ENCODE data around the gene ALOX15. TPM values are rescaled to one million over a fixed set of nuclear protein-coding genes. Genes with fewer than 3 reads are reported as not detected.
A peak's percentile ranks its signal among the peaks of the same experiment; 100 is the strongest.

The ALOX15 gene
- total and polyA plus RNA-seq, 7 donors: 0.10 to 0.36 TPM; not detected in 5

DNA sequence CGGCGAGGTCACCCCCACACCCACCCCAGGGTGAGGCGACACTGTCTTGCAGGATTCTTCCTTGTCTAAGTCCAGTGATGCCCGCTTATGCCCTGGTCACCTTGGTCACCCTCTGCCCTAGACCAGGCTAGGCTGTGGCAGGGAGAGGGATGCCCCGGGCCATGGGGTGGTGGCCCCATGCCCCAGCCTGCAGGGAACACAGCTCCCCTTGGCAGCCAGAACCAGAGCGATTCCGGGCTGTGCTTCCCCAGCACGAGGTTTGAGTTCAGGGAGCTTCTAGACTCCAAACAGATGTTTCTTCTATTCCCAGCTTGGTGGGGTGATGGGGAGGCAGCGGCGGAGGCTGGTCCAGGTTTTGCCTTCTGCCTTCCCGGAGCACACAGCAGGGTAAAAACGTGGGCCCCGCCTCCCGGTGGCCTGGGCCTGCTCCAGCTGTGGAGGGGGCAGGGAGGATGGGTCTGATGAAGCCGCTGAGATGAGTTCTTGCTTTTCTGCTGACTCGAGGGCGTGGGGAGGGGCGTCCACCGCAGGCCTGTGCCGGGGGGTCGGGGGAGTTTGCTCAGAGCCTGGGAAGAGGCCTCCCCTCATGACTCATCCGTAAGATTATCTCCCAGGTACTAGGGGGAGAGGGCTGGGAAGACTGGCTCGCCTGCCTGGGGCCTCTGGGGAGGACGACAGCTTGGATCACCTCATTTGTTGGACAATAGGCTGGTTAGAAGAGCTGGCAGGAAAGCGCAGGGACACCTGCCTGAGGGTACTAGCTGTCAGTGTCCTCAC is 41.8 kb downstream of the ALOX15 start:
- intact Hi-C loops (cut with DNase I): loop anchor here in 1 of 2 donors (2.0 kb wide), 1 partner anchor 13 kb away; no protein-coding TSS in a partner anchor
- Histone ChIP-seq H3K27ac (peak overlapping the region; percentile 84), H3K27me3 (ENCODE audit: insufficient read depth in 3 of 3, low read length in 2 of 3) (no peaks in the 10 kb centered on the region), H3K36me3 (ENCODE audit: insufficient read depth in 1 of 2, low read depth in 1 of 2) (peaks cover 0 to 51% of the 10 kb centered on the region in 2 donors), H3K4me3 (peak overlapping the region; percentile 11), H3K9me3 (no peaks in the 10 kb centered on the region), H3K4me1 (peaks cover 87% of the 10 kb centered on the region)
- ATAC-seq: peak; percentile 55 to 66 (median 58)
- DNase-seq: peak; percentile 87 to 92
- no peak for TF ChIP-seq CTCF (IDR thresholded peaks at IDR 0.05)
- 12 to 20% (median 16%) methylated on average over 25 of the region's 25 CpGs for WGBS, 3 donors

- Histone ChIP-seq H3K4me1 (peaks cover 89% of the 10 kb centered on the region), H3K9me3 (no peaks in the 10 kb centered on the region), H3K27me3 (ENCODE audit: insufficient read depth in 3 of 3, low read length in 2 of 3) (no peaks in the 10 kb centered on the region), H3K27ac (peak overlapping the region; percentile 84), H3K36me3 (ENCODE audit: insufficient read depth in 1 of 2, low read depth in 1 of 2) (peaks cover 0 to 56% of the 10 kb centered on the region in 2 donors), H3K4me3 (peak overlapping the region; percentile 30)
- ATAC-seq (peak; percentile 46 to 66 (median 54)), DNase-seq (peak; percentile 78 to 90)
- no peak for TF ChIP-seq CTCF (IDR thresholded peaks at IDR 0.05)
- intact Hi-C loops (cut with DNase I): no loop called here
- WGBS, 3 donors: 30 to 43% (median 31%) methylated on average over 19 to 20 of the region's 20 CpGs
Observed at GRCh38 chr17:4598776-4599504, 42.5 kb downstream of the ALOX15 start.

- peak in 1 of 4 donors; percentile 1 for ATAC-seq
- peaks cover 90% of the 10 kb centered on the region for H3K4me1 ChIP-seq
Observed at GRCh38 chr17:4597975-4598374, 43.5 kb downstream of the ALOX15 start.

More at GRCh38 chr17:4597975-4598374, 43.5 kb downstream of the ALOX15 start:
- H3K27ac ChIP-seq: peak overlapping the region; percentile 84
- peak overlapping the region; percentile 30 for H3K4me3 ChIP-seq
- intact Hi-C loops (cut with DNase I): no loop called here
- peaks cover 0 to 61% of the 10 kb centered on the region in 2 donors for H3K36me3 ChIP-seq (ENCODE audit: insufficient read depth in 1 of 2, low read depth in 1 of 2)
- 45 to 81% (median 54%) methylated on average over 13 of the region's 13 CpGs for WGBS, 3 donors
- no peaks in the 10 kb centered on the region for H3K9me3 ChIP-seq
- no peak for TF ChIP-seq CTCF (IDR thresholded peaks at IDR 0.05)
- no peaks in the 10 kb centered on the region for H3K27me3 ChIP-seq (ENCODE audit: insufficient read depth in 3 of 3, low read length in 2 of 3)
- peak in 1 of 2 donors; percentile 71 for DNase-seq

Measured in psoas muscle (tissue), 8 donors.